GM21390 (cell line): ENCODE data around the gene SCAPER.

Experiments used
- ATAC-seq: cut with Tn5 transposase; IDR thresholded peaks from one replicate; pipeline ENCODE4 v1.9.1; 2021; ENCODE audit not compliant: unreplicated experiment

The SCAPER gene

GRCh38 chr15:76905013-76905839 lies at the start of gene SCAPER:
Gene SCAPER (minus strand): TSS chr15:76905340. CDS start chr15:76883817, 21,523 bp downstream.
- ATAC-seq, result peak; percentile 72

DNA sequence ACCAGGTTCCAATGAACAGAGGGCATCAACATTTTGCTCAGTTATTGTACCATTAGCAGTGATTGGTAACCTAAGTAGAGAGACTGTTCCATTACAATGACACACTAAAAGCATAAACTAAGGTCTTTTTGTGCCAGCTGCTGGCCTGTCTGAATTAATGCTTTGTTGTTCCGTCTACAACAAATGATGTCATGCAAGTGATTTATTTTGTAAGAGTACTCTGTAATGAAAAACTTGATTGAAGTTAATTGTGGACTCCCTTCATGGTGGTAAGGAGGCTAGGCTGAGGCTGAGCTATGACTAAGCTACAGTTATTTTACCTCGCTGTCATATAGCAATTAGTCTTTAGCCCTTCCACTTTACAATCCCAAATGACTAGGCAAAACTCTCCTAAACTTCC lies 49.6 kb upstream of the SCAPER start:
- ATAC-seq, result no peak

DNA sequence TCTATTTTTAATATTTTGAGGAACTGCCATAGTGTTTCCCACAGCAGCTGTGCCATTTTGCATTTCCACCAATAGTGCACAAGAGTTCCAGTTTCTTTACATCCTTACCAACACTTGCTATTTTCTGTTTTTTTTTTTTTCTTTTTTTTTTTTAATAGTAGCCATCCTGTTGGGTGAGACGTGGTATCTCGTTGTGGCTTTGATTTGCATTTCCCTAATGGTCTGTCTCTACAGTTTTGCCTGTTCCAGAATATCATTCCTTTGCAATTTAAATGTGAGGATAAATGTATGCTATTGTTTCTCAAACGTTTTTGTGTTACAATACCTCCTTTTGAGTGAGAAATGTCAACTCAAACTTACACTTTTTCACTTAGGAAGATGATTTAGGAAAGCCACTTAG lies 48.8 kb upstream of the SCAPER start:
- ATAC-seq, result no peak

GRCh38 chr15:76951220-76951619 lies 46.1 kb upstream of the SCAPER start:
- ATAC-seq, result no peak

DNA sequence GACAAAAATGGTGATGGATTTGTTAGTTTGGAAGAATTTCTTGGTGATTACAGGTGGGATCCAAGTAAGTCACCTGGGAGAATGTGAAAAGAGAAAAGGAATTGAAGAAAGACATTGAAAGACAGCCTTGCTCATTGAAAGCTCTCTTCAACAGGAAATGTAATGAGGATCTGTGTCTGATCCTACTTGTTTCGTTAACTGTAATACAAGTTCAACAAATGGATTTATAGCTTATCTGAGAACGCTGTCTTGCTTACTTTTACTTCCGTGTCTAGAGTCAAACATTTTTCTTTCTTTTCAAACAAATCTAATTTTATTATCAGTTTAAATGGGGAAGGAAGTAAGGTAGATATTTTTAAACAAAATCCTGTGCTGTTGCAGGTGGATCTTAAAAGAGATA lies 42.3 kb upstream of the SCAPER start:
- no peak for ATAC-seq

DNA sequence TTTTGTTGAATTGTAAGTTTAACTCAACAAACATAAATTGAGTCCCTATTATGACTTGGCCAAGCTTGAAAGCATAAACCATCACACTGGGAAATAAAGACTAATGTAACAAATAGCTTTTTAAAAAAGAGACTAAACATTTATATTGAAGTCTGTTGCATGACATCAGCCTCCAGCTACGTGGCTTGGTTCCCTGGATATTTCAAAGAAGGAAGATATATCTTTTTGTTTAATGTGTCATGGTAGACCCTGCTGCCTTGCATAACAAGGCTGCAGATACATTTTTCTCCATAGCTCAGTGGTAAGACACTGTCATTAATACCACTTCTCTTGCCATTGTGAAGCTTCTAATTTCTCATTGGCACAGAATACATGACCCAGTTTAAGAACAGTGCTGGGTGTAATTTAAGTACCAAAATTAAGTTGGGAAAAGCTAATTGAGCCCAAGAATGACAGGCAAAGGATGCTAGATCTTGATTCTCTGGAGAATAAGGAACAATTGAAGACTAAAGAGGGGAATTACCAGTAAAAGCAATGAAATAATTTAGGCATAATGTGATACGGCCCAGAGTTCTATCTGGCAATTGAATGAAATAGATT lies 40.5 kb upstream of the SCAPER start:
- ATAC-seq, result no peak

- ATAC-seq, result no peak
Measured at GRCh38 chr15:76942331-76942730, 37.2 kb upstream of the SCAPER start.

DNA sequence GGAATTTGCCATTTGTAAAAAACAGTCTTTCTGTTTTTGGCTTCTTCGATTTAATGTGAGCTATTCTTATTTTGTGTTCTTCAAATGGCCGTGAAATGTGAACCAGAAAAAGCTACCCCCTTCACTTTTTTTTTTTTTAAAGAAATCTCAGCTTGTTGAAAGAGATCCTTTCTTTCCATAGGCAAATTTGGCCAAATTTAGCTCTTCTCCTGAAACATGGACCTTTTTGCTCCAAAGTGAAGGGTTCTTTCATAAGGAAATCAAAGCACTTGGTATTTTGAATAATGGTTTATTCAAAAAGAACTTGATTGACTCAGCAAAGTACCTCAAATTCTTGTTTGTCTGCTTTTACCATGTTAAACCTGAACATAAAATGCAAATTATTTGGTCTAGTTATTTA lies 36.5 kb upstream of the SCAPER start:
- no peak for ATAC-seq

- ATAC-seq, result no peak
Measured at GRCh38 chr15:76939715-76940114, 34.6 kb upstream of the SCAPER start.

- no peak for ATAC-seq
Measured at GRCh38 chr15:76938752-76939151, 33.6 kb upstream of the SCAPER start.

GRCh38 chr15:76936671-76937070 lies 31.5 kb upstream of the SCAPER start:
- ATAC-seq, result no peak

GRCh38 chr15:76935620-76936019 lies 30.5 kb upstream of the SCAPER start:
- ATAC-seq, result no peak

DNA sequence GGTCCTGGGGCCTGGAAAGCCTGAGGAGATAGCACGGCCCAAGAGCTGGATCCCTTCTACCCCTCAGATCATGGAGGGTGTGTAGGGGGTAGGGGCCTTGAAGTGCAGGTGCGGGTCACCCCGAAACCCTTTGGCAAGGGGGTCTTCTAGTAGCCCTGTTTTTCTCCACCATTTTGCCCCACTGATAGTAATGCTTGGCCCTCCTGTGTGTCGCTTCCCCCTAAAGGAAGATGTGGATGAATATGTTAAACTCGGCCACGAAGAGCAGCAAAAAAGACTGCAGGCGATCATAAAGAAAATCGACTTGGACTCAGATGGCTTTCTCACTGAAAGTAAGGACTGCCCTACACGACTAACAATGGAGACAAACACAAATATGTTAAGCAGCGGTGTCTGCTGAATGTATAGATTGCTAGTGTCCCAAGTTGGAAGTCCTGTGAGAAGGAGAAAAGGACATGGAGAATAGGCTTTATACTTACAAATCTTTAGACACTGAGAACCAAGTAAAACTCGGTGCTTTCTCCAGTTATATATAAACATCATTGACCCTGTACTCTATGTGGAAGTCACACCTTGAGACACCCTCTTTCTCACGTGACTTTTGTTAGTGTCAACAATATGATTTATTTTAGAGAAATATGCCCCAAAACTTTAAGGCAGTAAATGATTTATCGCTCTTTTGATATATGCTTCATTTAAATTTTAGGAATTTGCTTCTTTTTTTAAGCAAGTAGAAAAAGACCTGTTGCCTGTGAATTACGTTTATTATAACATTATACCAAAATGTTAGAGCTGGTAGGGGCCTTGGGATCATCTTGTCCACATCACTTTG lies 27.2 kb upstream of the SCAPER start:
- ATAC-seq, result no peak

GRCh38 chr15:76931397-76932134 lies 26.4 kb upstream of the SCAPER start, which contains the start of gene RCN2:
Gene RCN2 (plus strand): TSS chr15:76931749. CDS start chr15:76931842, 93 bp downstream.
- peak; percentile 95 for ATAC-seq

DNA sequence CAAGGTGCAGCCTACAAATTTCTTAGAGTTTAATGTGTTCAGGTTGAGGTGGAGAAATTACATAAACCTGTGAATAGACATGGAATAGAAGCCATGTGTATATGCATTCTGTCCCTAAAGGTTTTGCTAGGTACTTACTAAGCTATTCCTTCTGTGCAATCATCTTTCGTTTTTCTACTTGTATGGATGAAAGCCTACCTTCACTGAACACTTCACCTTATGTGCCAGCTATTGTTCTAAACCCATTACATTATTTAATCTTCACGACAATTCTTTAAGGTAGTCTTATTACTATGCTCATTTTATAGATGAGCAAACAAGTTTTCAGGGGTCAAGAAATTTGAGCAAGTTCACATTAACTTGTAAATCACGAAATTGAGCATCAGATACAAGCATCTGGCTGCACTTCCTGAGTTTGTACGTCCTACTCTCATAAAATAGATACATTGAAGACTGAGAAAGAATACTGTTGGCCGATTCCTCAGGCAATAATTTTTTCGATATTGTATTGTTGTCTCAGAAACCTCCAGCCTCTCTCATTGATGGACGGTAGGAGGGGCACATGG lies 25.8 kb upstream of the SCAPER start:
- ATAC-seq, result no peak

- no peak for ATAC-seq
Measured at GRCh38 chr15:76929011-76929760, 24.0 kb upstream of the SCAPER start.

DNA sequence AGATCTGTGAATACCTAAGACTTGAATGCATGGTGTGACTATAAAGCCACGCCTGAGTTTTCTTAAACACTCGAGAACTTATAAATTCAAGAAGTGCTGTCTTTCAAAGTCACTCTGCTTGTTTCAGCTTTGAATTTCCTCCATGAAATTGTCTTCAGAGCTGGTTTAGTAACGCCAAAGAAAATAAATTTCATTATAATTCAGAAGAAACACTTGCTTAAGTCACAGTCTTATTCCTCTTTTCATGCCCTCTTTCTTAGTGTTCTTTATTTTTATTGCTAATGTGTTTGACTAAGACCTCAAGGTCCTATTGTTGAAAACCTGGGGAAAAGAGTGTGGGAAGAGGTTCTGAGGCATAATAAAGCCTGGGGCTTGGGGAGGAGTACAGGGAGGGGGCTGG lies 23.1 kb upstream of the SCAPER start:
- no peak for ATAC-seq

DNA sequence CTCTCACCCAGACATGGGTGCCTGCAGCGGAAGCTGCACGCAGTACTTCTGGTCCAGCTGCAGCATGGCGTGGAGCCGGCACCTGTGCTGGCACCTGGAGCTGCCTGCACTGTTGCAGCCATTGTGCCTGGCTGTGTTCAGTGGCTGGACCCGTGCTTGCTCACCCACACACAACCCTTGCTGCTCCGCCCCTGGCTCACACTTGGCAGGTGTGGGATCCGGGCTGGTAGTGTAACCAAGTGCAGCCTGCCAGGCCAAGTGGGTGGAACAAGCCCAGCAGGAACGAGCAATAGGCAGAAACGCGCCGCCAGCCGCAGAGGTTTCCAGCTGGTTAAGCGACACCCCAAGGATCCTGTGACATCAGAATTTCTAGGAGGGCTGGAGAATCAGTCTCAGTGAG lies 11.2 kb upstream of the SCAPER start:
- no peak for ATAC-seq

GRCh38 chr15:76913737-76914136 lies 8.6 kb upstream of the SCAPER start:
- ATAC-seq, result no peak

DNA sequence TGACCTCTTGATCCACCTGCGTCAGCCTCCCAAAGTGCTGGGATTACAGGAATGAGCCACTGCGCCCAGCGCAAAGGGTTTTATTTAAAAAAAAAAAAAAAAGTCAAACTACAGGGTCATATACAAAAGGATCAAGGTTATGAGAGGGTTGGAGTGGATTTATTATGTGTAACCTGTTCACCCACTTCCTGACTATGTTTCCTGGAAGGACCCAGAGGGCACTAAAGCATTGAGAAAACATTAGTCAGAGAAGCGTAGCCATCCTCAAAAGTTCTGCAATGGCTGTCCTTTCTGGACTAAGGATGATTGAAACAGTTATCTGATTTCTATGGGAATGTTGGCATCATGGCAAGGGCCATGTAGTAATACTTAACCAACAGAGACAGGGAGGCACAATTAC lies 7.3 kb upstream of the SCAPER start:
- no peak for ATAC-seq
